Lower lobe of right lung (tissue), 2 donors: ENCODE results near the gene SLBP. TPM values are rescaled to one million over a fixed set of nuclear protein-coding genes. Genes with fewer than 3 reads are reported as not detected.

Experiments used
- ATAC-seq, 2 donors: fragments of 200-7000 bp; cut with Tn5 transposase; one replicate each; pipeline ENCODE4 v1.9.1; 2020 to 2022; ENCODE audit warnings: mild to moderate bottlenecking in 2 of 2, moderate library complexity in 2 of 2
- DNase-seq: peaks from one replicate; pipeline ENCODE4 v3.0.0-alpha.2; 2020
- H3K27ac ChIP-seq: fragments of 200-600 bp; one replicate; pipeline ENCODE4 v1.8.0; 2022
- H3K27me3 ChIP-seq: fragments of 200-600 bp; one replicate; pipeline ENCODE4 v1.8.0; 2022; ENCODE audit warnings: low read depth
- H3K36me3 ChIP-seq: fragments of 200-600 bp; one replicate; pipeline ENCODE4 v1.8.0; 2022; ENCODE audit warnings: mild to moderate bottlenecking
- H3K4me1 ChIP-seq: fragments of 200-600 bp; one replicate; pipeline ENCODE4 v1.8.0; 2022
- H3K4me3 ChIP-seq: fragments of 200-600 bp; one replicate; pipeline ENCODE4 v1.8.0; 2022; ENCODE audit warnings: mild to moderate bottlenecking
- H3K9me3 ChIP-seq: fragments of 200-600 bp; one replicate; pipeline ENCODE4 v1.8.0; 2022
- intact Hi-C: fragments of 100-400 bp; cut with DNase I; formaldehyde crosslinking; loops from one replicate; pipeline ENCODE4 v1.11.0; 2022
- total RNA-seq: library from RNA; stranded (reverse); fragmentation: NEBNext Ultra II Directional; extraction: Animal tissue kit (Norgen Biotek cat#: 25700); gene quantifications from one replicate; pipeline ENCODE4 v1.2.1, GENCODE V29; 2021
- TF ChIP-seq, protein P1 (sequence below): fragments of 200-600 bp; IDR thresholded peaks from one replicate; pipeline ENCODE4 v1.8.0; 2022; ENCODE audit warnings: antibody characterized with exemption, mild to moderate bottlenecking
- donor health status: DM: no; HTN: yes; CAD: no; lungs with severe emphysema.

Gene SLBP
- total RNA-seq, 1 donor from 2014 or later = 31.6 TPM

DNA sequence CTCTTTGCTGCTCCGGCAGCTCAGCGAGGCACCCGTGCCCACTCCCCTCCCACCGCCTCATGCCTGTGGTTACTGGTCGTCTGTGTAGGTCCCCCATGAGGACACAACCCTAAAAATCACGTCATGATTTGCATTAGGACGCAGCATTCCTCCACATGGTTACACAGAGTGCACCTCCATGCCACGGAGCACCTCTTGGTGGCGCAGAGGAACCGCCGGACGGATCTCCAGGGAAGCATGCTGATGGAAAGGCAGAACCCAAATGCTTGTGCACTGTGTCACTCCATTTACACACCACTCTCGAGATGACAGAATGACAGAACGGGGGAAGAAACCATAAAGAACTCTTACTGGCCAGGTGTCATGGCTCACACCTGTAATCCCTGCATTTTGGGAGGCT, 50.4 kb downstream of the SLBP start:
- ATAC-seq = no peak
- no peaks in the 10 kb centered on the region for H3K9me3 ChIP-seq
- H3K4me1 ChIP-seq = no peaks in the 10 kb centered on the region
- no peak overlapping the region for H3K27ac ChIP-seq
- DNase-seq = no peak
- H3K27me3 ChIP-seq = no peaks in the 10 kb centered on the region
- H3K36me3 ChIP-seq = no peaks in the 10 kb centered on the region
- intact Hi-C loops = no loop called here
- TF ChIP-seq, protein P1, sequence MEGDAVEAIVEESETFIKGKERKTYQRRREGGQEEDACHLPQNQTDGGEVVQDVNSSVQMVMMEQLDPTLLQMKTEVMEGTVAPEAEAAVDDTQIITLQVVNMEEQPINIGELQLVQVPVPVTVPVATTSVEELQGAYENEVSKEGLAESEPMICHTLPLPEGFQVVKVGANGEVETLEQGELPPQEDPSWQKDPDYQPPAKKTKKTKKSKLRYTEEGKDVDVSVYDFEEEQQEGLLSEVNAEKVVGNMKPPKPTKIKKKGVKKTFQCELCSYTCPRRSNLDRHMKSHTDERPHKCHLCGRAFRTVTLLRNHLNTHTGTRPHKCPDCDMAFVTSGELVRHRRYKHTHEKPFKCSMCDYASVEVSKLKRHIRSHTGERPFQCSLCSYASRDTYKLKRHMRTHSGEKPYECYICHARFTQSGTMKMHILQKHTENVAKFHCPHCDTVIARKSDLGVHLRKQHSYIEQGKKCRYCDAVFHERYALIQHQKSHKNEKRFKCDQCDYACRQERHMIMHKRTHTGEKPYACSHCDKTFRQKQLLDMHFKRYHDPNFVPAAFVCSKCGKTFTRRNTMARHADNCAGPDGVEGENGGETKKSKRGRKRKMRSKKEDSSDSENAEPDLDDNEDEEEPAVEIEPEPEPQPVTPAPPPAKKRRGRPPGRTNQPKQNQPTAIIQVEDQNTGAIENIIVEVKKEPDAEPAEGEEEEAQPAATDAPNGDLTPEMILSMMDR = no peak
- no peak overlapping the region for H3K4me3 ChIP-seq

DNA sequence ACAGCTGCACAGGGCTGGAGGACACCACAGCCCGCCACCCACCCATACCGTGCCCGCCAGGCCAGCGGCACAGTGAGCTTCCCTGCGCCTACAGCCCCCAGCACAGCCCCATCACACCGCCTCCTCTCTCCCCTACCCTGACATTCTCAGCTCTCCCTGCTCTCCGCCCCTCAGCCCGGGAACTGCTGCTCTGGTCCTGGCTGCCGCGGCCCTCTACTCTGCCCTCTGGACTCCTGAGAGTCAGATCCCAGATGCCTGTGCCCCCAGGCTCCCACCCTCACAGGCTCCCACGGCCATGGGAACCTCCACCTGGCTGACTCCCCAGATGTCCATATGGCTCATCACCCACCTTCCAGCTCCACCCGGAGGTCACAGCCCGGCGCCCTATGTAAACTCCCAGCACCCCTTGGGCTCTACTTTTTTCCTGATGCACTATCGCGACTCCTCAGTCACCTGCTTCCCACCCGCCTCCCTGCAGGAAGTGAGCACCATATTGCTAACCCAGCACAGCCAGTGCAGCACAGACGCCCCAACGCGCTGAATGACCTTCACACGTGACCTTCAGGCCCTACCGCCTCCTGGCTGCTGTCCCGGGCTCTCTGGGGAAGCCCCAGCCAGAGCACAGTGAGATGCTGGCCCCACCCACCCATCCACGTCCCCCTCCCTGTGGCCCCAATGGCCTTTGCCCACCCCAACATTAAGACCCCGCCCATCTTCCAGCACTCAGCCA, 51.0 kb downstream of the SLBP start:
- Histone ChIP-seq H3K4me1 (no peaks in the 10 kb centered on the region), H3K27ac (no peak overlapping the region), H3K27me3 (no peaks in the 10 kb centered on the region), H3K4me3 (no peak overlapping the region), H3K9me3 (no peaks in the 10 kb centered on the region), H3K36me3 (no peaks in the 10 kb centered on the region)
- TF ChIP-seq, protein P1 = no peak
- DNase-seq (no peak), ATAC-seq (no peak)
- intact Hi-C loops = no loop called here

DNA sequence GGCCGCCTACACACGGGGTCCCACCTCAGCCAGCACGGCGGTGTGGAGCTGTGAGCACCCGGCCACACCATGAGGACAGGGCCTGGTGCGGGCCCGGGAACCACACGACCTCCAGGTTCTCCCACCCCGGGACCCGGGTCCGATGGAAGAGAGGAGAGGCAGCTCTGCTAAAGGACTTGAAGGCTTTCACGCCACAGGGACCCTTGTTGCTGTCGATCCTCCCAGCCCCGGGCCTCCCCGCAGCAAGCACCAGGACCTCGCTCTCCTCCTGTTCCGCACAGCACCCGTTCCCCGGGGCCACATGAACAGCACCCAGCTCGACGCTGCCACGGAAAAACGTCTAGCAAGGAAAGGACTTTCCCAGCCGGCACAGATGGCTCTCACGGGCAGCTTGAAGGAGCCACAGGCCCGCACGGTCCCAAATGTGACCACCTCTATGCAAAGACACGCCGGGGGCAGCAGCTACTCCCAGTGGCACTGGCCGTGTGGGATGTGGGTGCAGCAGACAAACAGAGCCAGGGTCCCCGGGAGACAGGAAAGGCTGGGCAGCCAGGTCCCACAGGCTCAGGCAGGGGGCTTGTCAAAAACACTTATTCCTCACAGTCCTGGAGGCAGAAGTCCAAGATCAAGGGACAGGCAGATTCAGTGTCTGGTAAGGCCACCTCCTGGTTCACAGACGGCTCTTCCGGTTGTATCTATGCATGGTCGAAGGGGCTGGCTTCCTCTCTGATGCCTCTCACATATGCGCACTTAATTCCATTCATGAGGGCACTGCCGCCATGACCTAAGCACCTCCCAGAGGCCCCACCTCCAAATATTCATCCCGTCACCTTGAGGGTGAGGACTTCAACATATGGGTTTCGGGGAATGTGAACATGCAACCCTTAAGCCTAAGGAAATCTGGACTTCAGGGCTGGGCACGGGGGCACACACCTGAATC, 52.7 kb downstream of the SLBP start:
- TF ChIP-seq, protein P1 = no peak
- no peak overlapping the region for H3K27ac ChIP-seq
- no peak for ATAC-seq
- no peak overlapping the region for H3K4me3 ChIP-seq
- no peak for DNase-seq
- no peaks in the 10 kb centered on the region for H3K27me3 ChIP-seq
- no peaks in the 10 kb centered on the region for H3K4me1 ChIP-seq
- H3K36me3 ChIP-seq = no peaks in the 10 kb centered on the region
- no peaks in the 10 kb centered on the region for H3K9me3 ChIP-seq
- intact Hi-C loops = no loop called here

DNA sequence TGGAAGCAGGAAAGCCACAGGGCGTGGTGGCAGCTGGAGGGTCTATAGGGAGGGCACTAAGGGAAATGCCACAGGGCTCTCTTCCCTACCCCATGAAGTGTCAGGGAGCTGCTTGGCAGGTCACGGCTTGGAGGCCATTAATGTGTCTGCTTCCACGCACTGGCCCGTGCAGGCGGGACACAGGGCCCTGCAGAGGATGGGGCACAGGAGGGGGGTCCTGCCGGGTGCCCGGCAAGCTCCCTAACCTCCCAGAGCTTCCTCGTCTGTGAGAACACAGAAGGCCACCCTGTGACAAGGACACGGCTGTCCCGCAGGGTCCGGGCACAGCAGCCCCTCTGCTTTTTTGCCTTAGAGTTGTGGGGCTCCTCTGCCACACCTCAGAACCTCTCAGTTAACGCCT, 53.5 kb downstream of the SLBP start:
- Histone ChIP-seq H3K27me3 (no peaks in the 10 kb centered on the region), H3K9me3 (no peaks in the 10 kb centered on the region), H3K27ac (no peak overlapping the region), H3K4me3 (no peak overlapping the region), H3K4me1 (no peaks in the 10 kb centered on the region), H3K36me3 (no peaks in the 10 kb centered on the region)
- no peak for DNase-seq
- TF ChIP-seq, protein P1 = no peak
- ATAC-seq = no peak
- intact Hi-C loops = no loop called here

DNA sequence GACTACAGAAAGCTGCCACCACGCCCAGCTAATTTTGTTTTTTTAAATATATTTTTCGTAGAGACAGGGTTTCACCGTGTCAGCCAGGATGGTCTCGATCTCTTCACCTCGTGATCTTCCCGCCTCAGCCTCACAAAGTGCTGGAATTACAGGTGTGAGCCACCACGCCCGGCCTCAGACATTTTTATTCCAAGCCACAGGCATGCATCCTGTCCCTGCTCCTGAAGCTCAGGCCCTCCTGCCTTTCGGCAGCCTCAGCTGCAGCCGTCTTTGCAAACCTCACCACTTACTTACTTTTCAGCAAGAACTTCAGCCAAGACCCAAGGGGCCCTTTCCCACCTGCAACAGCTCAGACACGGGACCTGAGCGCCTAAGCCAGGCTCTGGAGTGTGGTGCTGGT, 54.0 kb downstream of the SLBP start:
- no peak overlapping the region for H3K27ac ChIP-seq
- TF ChIP-seq, protein P1 = no peak
- no peak overlapping the region for H3K4me3 ChIP-seq
- no peaks in the 10 kb centered on the region for H3K36me3 ChIP-seq
- H3K4me1 ChIP-seq = no peaks in the 10 kb centered on the region
- ATAC-seq (no peak), DNase-seq (no peak)
- no peaks in the 10 kb centered on the region for H3K27me3 ChIP-seq
- intact Hi-C loops = no loop called here
- no peaks in the 10 kb centered on the region for H3K9me3 ChIP-seq
